Liver (tissue), 3 donors: Measurements from ENCODE around the gene PTCRA.

Source experiments
- CTCF ChIP-seq: fragments of 150-350 bp; IDR thresholded peaks from 2 replicates; pipeline ENCODE4 v1.5.1; 2017; ENCODE audit warnings: improper control_type of control experiment, low read depth, low read length; ENCODE audit not compliant: missing input control
- HNF4A ChIP-seq, 2 donors: conservative IDR thresholded peaks; 2 replicates each; pipeline ENCODE4 v1.6.1; 2016; ENCODE audit warnings: antibody characterized with exemption in 2 of 2, mild to moderate bottlenecking in 2 of 2
- JUND ChIP-seq, 2 donors: IDR thresholded peaks; 2 replicates each; pipeline ENCODE4 v1.6.1; 2016; ENCODE audit warnings: antibody characterized with exemption in 2 of 2
- RAD21 ChIP-seq, 2 donors: IDR thresholded peaks; 2 replicates each; pipeline ENCODE4 v1.6.1; 2016; ENCODE audit warnings: antibody characterized with exemption in 2 of 2, mild to moderate bottlenecking in 2 of 2
- TAF1 ChIP-seq: conservative IDR thresholded peaks from 2 replicates; pipeline ENCODE4 v1.6.1; 2016; ENCODE audit warnings: antibody characterized with exemption, mild to moderate bottlenecking
- donor health status: healthy.
- donor health status: healthy.

GRCh38 chr6:42870145-42870936, 45.5 kb upstream of the PTCRA start:
- no peak for TF ChIP-seq HNF4A (conservative IDR thresholded peaks at IDR 0.05)
- no peak for TF ChIP-seq CTCF
- TF ChIP-seq JUND (IDR thresholded peaks at IDR 0.05): no peak
- no peak for TF ChIP-seq RAD21 (IDR thresholded peaks at IDR 0.05)
- TF ChIP-seq TAF1: no peak
